ENCODE measurements around the gene PCDHGA1. TPM values are rescaled to one million over a fixed set of nuclear protein-coding genes. Genes with fewer than 3 reads are reported as not detected.
"Not testable (repeated sequence)": the region's sequence is repeated elsewhere in the genome, so short reads cannot be mapped to it uniquely, and the experiment has no call there.

PCDHGA1 gene
- total RNA-seq, 2 experiments from 2014 or later = not detected

- H3K4me1 Mint-ChIP-seq (ENCODE audit: low read depth) = peaks cover 19% of the 10 kb centered on the region
- peaks cover 37% of the 10 kb centered on the region for H3K9me3 Mint-ChIP-seq
- CTCF ChIA-PET = interaction anchor here (1.0 to 2.5 kb wide), 7 partner anchors 11 to 150 kb away, joined by 3 to 15 read pairs (median 6); partner anchors contain the start of gene PCDHGB3
- peak; percentile 71 for DNase-seq
- peak within 1 kb of the TSS; percentile 54 for H3K4me3 Mint-ChIP-seq
- H3K27ac Mint-ChIP-seq, POLR2A ChIA-PET: not testable (repeated sequence)
- H3K27me3 Mint-ChIP-seq = peaks cover 76% of the 10 kb centered on the region
- H3K36me3 Mint-ChIP-seq = peaks cover 37% of the 10 kb centered on the region
- intact Hi-C loops (cut with micrococcal nuclease) = loop anchor here (1.0 to 10.0 kb wide), 2 partner anchors 53 to 147 kb away; partner anchors contain the start of gene PCDHGA5
These were observed 87.3 kb downstream of the PCDHGA1 start, which contains the start of gene PCDHGB7 for GRCh38 chr5:141417494-141418172. TSS of gene PCDHGB7 (plus strand) at chr5:141417677. CDS start at chr5:141417860, 183 bp downstream.

GRCh38 chr5:141419074-141419880 is 89.0 kb downstream of the PCDHGA1 start:
- Mint-ChIP-seq H3K27ac (no peak overlapping the region), H3K9me3 (peaks cover 40% of the 10 kb centered on the region), H3K4me1 (ENCODE audit: low read depth) (peaks cover 10% of the 10 kb centered on the region), H3K27me3 (peaks cover 72% of the 10 kb centered on the region), H3K4me3 (no peak overlapping the region), H3K36me3 (peaks cover 42% of the 10 kb centered on the region)
- ChIA-PET POLR2A (no interaction called here), CTCF (interaction anchor here (0.7 to 2.5 kb wide), 7 partner anchors 11 to 232 kb away, joined by 3 to 15 read pairs (median 6); partner anchors contain the start of genes PCDHB9 and PCDHGA12)
- no peak for DNase-seq
- intact Hi-C loops (cut with micrococcal nuclease) = loop anchor here (10.0 kb wide), 1 partner anchor 54 kb away; the partner anchor contains the start of gene PCDHGA5

- H3K4me3 Mint-ChIP-seq = peak within 1 kb of the TSS; percentile 72
- CTCF ChIA-PET = interaction anchor here (0.6 to 2.6 kb wide), 20 partner anchors 8 to 225 kb away, joined by 3 to 27 read pairs (median 5); partner anchors contain the start of genes PCDHGA10, PCDHGA12, PCDHGB2 and PCDHGB3
- H3K27ac Mint-ChIP-seq = no peak within 1 kb of the TSS
- peaks cover 4% of the 10 kb centered on the region for H3K4me1 Mint-ChIP-seq (ENCODE audit: low read depth)
- peaks cover 36% of the 10 kb centered on the region for H3K9me3 Mint-ChIP-seq
- intact Hi-C loops (cut with micrococcal nuclease) = loop anchor here (5.0 kb wide), 1 partner anchor 56 kb away; the partner anchor contains the start of gene PCDHGC3
- peak; percentile 66 for DNase-seq
- POLR2A ChIA-PET = interaction anchor here (0.6 to 1.4 kb wide), 2 partner anchors 101 to 262 kb away, joined by 3 to 4 read pairs; partner anchors contain the start of gene TAF7
- peaks cover 35% of the 10 kb centered on the region for H3K36me3 Mint-ChIP-seq
- H3K27me3 Mint-ChIP-seq = peaks cover 68% of the 10 kb centered on the region
These were observed 90.7 kb downstream of the PCDHGA1 start, which contains the start of gene PCDHGA11 for GRCh38 chr5:141420855-141421488. TSS of gene PCDHGA11 (plus strand) at chr5:141421051. CDS start at chr5:141421228, 177 bp downstream.

DNA sequence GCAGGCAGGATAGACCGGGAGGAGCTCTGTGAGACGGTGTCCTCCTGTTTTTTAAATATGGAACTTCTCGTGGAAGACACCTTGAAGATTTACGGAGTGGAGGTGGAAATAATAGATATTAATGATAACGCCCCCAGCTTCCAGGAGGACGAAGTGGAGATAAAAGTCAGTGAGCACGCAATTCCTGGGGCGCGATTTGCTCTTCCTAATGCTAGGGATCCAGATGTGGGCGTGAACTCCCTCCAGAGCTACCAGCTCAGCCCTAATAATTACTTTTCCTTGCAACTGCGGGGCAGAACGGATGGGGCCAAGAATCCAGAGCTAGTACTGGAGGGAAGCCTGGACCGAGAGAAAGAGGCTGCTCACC is 91.2 kb downstream of the PCDHGA1 start:
- peaks cover 35% of the 10 kb centered on the region for H3K36me3 Mint-ChIP-seq

GRCh38 chr5:141422742-141423291 is 92.5 kb downstream of the PCDHGA1 start:
- DNase-seq = no peak
- CTCF ChIA-PET = interaction anchor here (0.6 to 2.6 kb wide), 3 partner anchors 89 to 1162 kb away, joined by 3 to 27 read pairs (median 3); no protein-coding TSS in a partner anchor
- POLR2A ChIA-PET = no interaction called here
- H3K4me3 Mint-ChIP-seq = no peak overlapping the region
- peaks cover 4% of the 10 kb centered on the region for H3K4me1 Mint-ChIP-seq (ENCODE audit: low read depth)
- peaks cover 34% of the 10 kb centered on the region for H3K36me3 Mint-ChIP-seq
- intact Hi-C loops (cut with micrococcal nuclease) = loop anchor here (5.0 kb wide), 1 partner anchor 54 kb away; the partner anchor contains the start of gene PCDHGC3
- H3K27me3 Mint-ChIP-seq = peaks cover 67% of the 10 kb centered on the region
- no peak overlapping the region for H3K27ac Mint-ChIP-seq
- peaks cover 36% of the 10 kb centered on the region for H3K9me3 Mint-ChIP-seq

More for the DNA sequence above, 91.2 kb downstream of the PCDHGA1 start:
- intact Hi-C loops (cut with micrococcal nuclease) = loop anchor here (5.0 kb wide), 1 partner anchor 56 kb away; the partner anchor contains the start of gene PCDHGC3
- ChIA-PET POLR2A (interaction anchor here (0.6 to 1.4 kb wide), 2 partner anchors 101 to 262 kb away, joined by 3 to 4 read pairs; partner anchors contain the start of gene TAF7), CTCF (interaction anchor here (0.6 to 2.6 kb wide), 18 partner anchors 8 to 225 kb away, joined by 3 to 27 read pairs (median 5); partner anchors contain the start of genes PCDHGA10, PCDHGA12, PCDHGB2 and PCDHGB3)
- H3K9me3 Mint-ChIP-seq = peaks cover 36% of the 10 kb centered on the region
- H3K27ac Mint-ChIP-seq = no peak overlapping the region
- H3K4me1 Mint-ChIP-seq (ENCODE audit: low read depth) = peaks cover 4% of the 10 kb centered on the region
- peak overlapping the region; percentile 72 for H3K4me3 Mint-ChIP-seq
- H3K27me3 Mint-ChIP-seq = peaks cover 68% of the 10 kb centered on the region
- no peak for DNase-seq

DNA sequence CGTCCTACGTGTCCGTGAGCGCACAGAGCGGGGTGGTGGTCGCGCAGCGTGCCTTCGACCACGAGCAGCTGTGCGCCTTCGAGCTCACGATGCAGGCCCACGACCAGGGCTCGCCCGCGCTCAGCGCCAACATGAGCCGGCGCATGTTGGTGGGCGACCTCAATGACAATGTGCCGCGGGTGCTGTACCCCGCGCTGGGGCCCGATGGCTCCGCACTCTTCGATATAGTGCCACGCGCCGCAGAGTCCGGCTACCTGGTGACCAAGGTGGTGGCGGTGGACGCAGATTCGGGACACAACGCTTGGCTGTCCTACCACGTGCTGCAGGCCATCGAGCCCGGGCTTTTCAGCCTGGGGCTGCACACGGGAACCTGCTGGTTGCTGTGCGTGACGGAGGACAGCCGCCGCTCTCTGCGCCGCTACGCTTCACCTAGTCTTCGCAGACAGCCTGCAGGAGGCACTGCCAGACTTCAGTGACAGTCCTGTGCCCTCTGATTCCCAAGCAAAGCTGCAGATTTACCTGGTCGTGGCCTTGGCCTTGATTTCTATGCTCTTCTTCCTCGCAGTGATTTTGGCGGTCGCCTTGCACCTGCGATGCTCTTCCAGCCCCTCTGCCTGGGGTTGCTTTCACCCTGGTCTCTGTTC is 97.6 kb downstream of the PCDHGA1 start:
- ChIA-PET CTCF (interaction anchor here (1.4 to 4.7 kb wide), 3 partner anchors 7 to 130 kb away, joined by 5 to 32 read pairs (median 21); partner anchors contain the start of genes PCDHGA10 and PCDHGA11), POLR2A (no interaction called here)
- Mint-ChIP-seq H3K27me3 (peaks cover 58% of the 10 kb centered on the region), H3K36me3 (peaks cover 25% of the 10 kb centered on the region), H3K9me3 (peaks cover 26% of the 10 kb centered on the region), H3K4me1 (ENCODE audit: low read depth) (peaks cover 4% of the 10 kb centered on the region), H3K4me3 (no peak overlapping the region), H3K27ac (no peak overlapping the region)
- no peak for DNase-seq
- intact Hi-C loops (cut with micrococcal nuclease) = no loop called here

DNA sequence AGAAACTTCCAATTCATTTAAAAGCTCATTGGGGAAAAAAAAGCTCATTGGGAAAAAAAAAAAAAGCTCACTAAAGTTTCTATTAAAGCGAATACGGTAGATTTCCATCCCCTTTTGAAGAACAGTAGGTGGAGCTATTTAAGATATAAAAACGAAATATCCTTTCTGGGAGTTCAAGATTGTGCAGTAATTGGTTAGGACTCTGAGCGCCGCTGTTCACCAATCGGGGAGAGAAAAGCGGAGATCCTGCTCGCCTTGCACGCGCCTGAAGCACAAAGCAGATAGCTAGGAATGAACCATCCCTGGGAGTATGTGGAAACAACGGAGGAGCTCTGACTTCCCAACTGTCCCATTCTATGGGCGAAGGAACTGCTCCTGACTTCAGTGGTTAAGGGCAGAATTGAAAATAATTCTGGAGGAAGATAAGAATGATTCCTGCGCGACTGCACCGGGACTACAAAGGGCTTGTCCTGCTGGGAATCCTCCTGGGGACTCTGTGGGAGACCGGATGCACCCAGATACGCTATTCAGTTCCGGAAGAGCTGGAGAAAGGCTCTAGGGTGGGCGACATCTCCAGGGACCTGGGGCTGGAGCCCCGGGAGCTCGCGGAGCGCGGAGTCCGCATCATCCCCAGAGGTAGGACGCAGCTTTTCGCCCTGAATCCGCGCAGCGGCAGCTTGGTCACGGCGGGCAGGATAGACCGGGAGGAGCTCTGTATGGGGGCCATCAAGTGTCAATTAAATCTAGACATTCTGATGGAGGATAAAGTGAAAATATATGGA is 100.2 kb downstream of the PCDHGA1 start, which contains the start of gene PCDHGA12:
PCDHGA12 (plus strand) TSS at position 176 of the 782 bp plus-strand sequence; CDS start at position 429, 253 bp downstream.
- intact Hi-C loops (cut with micrococcal nuclease) = no loop called here
- ChIA-PET POLR2A (no interaction called here), CTCF (interaction anchor here (0.6 to 4.7 kb wide), 24 partner anchors 9 to 1686 kb away, joined by 3 to 32 read pairs (median 5); partner anchors contain the start of genes PCDHGA10, PCDHGA11, PCDHGB3 and PCDHGB5)
- peaks cover 56% of the 10 kb centered on the region for H3K27me3 Mint-ChIP-seq
- H3K4me1 Mint-ChIP-seq (ENCODE audit: low read depth) = peaks cover 4% of the 10 kb centered on the region
- H3K27ac Mint-ChIP-seq = peak within 1 kb of the TSS; percentile 63
- DNase-seq = peak; percentile 43
- peaks cover 23% of the 10 kb centered on the region for H3K9me3 Mint-ChIP-seq
- H3K4me3 Mint-ChIP-seq = peak within 1 kb of the TSS; percentile 49
- peaks cover 20% of the 10 kb centered on the region for H3K36me3 Mint-ChIP-seq

DNA sequence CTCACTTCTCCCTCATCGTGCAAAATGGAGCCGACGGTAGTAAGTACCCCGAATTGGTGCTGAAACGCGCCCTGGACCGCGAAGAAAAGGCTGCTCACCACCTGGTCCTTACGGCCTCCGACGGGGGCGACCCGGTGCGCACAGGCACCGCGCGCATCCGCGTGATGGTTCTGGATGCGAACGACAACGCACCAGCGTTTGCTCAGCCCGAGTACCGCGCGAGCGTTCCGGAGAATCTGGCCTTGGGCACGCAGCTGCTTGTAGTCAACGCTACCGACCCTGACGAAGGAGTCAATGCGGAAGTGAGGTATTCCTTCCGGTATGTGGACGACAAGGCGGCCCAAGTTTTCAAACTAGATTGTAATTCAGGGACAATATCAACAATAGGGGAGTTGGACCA is 101.0 kb downstream of the PCDHGA1 start:
- Mint-ChIP-seq H3K9me3 (peaks cover 23% of the 10 kb centered on the region), H3K36me3 (peaks cover 20% of the 10 kb centered on the region), H3K27me3 (peaks cover 51% of the 10 kb centered on the region), H3K4me1 (ENCODE audit: low read depth) (peaks cover 4% of the 10 kb centered on the region), H3K27ac (no peak overlapping the region), H3K4me3 (no peak overlapping the region)
- ChIA-PET POLR2A (no interaction called here), CTCF (interaction anchor here (0.6 to 4.7 kb wide), 12 partner anchors 10 to 1302 kb away, joined by 3 to 32 read pairs (median 5); partner anchors contain the start of genes PCDHGA10, PCDHGA11 and TAF7)
- intact Hi-C loops (cut with micrococcal nuclease) = no loop called here
- no peak for DNase-seq

DNA sequence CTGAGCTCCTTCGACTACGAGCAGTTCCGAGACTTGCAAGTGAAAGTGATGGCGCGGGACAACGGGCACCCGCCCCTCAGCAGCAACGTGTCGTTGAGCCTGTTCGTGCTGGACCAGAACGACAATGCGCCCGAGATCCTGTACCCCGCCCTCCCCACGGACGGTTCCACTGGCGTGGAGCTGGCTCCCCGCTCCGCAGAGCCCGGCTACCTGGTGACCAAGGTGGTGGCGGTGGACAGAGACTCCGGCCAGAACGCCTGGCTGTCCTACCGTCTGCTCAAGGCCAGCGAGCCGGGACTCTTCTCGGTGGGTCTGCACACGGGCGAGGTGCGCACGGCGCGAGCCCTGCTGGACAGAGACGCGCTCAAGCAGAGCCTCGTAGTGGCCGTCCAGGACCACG is 102.0 kb downstream of the PCDHGA1 start:
- H3K9me3 Mint-ChIP-seq = peaks cover 23% of the 10 kb centered on the region
- H3K27me3 Mint-ChIP-seq = peaks cover 44% of the 10 kb centered on the region
- DNase-seq; H3K4me3 Mint-ChIP-seq; H3K27ac Mint-ChIP-seq; POLR2A ChIA-PET; H3K4me1 Mint-ChIP-seq (ENCODE audit: low read depth); intact Hi-C loops (cut with micrococcal nuclease): not testable (repeated sequence)
- CTCF ChIA-PET = interaction anchor here (1.1 to 4.7 kb wide), 2 partner anchors 11 to 18 kb away, joined by 3 to 32 read pairs; partner anchors contain the start of gene PCDHGA10
- peaks cover 17% of the 10 kb centered on the region for H3K36me3 Mint-ChIP-seq

GRCh38 chr5:141432726-141433125 is 102.4 kb downstream of the PCDHGA1 start:
- CTCF ChIA-PET; H3K27ac Mint-ChIP-seq; DNase-seq; H3K4me1 Mint-ChIP-seq (ENCODE audit: low read depth); POLR2A ChIA-PET; intact Hi-C loops (cut with micrococcal nuclease); H3K4me3 Mint-ChIP-seq: not testable (repeated sequence)
- Mint-ChIP-seq H3K36me3 (peaks cover 17% of the 10 kb centered on the region), H3K27me3 (peaks cover 44% of the 10 kb centered on the region), H3K9me3 (peaks cover 23% of the 10 kb centered on the region)

All from activated CD4-positive, alpha-beta memory T cell treated with anti-CD3 and anti-CD28 coated beads for 36 hours (primary cell).